ENCODE results near the gene MTHFD1. TPM values are rescaled to one million over a fixed set of nuclear protein-coding genes. Genes with fewer than 3 reads are reported as not detected.

Gene MTHFD1
- total RNA-seq, 6 donors from 2014 or later = 16.8 to 59.8 (median 29.6) TPM

DNA sequence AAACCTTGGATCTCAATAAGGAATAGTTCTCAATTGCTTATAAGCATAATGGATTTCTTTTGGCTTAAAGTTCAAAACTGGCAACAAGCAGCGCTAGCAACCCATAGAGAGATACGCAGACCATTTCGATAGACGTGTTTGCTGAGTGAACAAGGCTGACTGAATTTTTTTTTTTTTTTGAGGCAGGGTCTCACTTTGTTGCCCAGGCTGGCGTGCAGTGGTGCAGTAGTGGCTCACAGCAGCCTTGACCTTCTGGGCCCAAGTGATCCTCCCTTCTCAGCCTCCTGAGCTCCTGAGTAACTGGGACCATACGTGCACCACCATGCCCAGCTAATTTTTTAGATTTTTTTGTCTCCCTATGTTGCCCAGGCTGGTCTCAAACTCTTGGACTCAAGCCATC lies 75.7 kb downstream of the MTHFD1 start:
- H3K27me3 ChIP-seq = peaks cover 0 to 11% (median 0%) of the 10 kb centered on the region in 4 donors

DNA sequence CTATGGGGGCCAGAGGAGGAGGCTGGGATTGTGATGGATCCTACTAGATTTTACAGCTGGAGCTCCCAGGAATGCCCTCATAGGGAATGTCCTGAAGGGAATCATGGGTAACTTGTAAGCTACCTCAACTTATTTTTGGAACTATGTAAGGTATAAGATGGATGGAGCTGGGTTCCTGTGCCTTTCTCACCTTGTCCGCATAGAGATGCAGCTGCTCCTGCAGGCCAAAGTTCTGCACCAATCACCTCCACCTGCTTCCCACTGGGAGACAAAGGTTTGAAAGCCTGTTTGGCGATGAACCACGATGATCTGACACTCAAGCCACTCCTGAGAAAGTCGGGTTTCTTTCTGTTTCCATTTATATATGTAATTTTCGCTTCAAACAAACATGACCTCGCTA lies 76.5 kb downstream of the MTHFD1 start:
- ATAC-seq (ENCODE audit: low FRiP score in 2 of 2) (no peak), DNase-seq (no peak)
- WGBS, 2 donors = 16 to 23% methylated on average over 6 of the region's 6 CpGs
- no peak for TF ChIP-seq POLR2A (IDR thresholded peaks at IDR 0.05)
- TF ChIP-seq EP300 (IDR thresholded peaks at IDR 0.05) = no peak
- TF ChIP-seq POLR2AphosphoS5 (IDR thresholded peaks at IDR 0.05) = no peak
- TF ChIP-seq, protein P1, sequence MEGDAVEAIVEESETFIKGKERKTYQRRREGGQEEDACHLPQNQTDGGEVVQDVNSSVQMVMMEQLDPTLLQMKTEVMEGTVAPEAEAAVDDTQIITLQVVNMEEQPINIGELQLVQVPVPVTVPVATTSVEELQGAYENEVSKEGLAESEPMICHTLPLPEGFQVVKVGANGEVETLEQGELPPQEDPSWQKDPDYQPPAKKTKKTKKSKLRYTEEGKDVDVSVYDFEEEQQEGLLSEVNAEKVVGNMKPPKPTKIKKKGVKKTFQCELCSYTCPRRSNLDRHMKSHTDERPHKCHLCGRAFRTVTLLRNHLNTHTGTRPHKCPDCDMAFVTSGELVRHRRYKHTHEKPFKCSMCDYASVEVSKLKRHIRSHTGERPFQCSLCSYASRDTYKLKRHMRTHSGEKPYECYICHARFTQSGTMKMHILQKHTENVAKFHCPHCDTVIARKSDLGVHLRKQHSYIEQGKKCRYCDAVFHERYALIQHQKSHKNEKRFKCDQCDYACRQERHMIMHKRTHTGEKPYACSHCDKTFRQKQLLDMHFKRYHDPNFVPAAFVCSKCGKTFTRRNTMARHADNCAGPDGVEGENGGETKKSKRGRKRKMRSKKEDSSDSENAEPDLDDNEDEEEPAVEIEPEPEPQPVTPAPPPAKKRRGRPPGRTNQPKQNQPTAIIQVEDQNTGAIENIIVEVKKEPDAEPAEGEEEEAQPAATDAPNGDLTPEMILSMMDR (IDR thresholded peaks at IDR 0.05) = no peak
- H3K9me3 ChIP-seq = no peaks in the 10 kb centered on the region
- peaks cover 0 to 11% (median 0%) of the 10 kb centered on the region in 4 donors for H3K27me3 ChIP-seq
- no peak overlapping the region for H3K27ac ChIP-seq
- peak overlapping the region; percentile 38 to 81 (median 74) for H3K4me3 ChIP-seq
- H3K36me3 ChIP-seq = peaks cover 0 to 3% (median 0%) of the 10 kb centered on the region in 4 donors
- H3K4me1 ChIP-seq = peaks cover 7 to 20% (median 13%) of the 10 kb centered on the region in 4 donors

More for the DNA sequence above, 75.7 kb downstream of the MTHFD1 start:
- Histone ChIP-seq H3K36me3 (peaks cover 0 to 3% (median 0%) of the 10 kb centered on the region in 4 donors), H3K9me3 (no peaks in the 10 kb centered on the region), H3K27ac (no peak overlapping the region), H3K4me1 (peaks cover 9 to 20% (median 13%) of the 10 kb centered on the region in 4 donors), H3K4me3 (no peak overlapping the region)
- WGBS, 2 donors = 90 to 96% methylated on average over 6 of the region's 6 CpGs
- TF ChIP-seq POLR2A (IDR thresholded peaks at IDR 0.05) (no peak), POLR2AphosphoS5 (IDR thresholded peaks at IDR 0.05) (no peak), EP300 (IDR thresholded peaks at IDR 0.05) (no peak)
- TF ChIP-seq, protein P1 (IDR thresholded peaks at IDR 0.05) = no peak
- ATAC-seq (ENCODE audit: low FRiP score in 2 of 2) = no peak
- DNase-seq = no peak

DNA sequence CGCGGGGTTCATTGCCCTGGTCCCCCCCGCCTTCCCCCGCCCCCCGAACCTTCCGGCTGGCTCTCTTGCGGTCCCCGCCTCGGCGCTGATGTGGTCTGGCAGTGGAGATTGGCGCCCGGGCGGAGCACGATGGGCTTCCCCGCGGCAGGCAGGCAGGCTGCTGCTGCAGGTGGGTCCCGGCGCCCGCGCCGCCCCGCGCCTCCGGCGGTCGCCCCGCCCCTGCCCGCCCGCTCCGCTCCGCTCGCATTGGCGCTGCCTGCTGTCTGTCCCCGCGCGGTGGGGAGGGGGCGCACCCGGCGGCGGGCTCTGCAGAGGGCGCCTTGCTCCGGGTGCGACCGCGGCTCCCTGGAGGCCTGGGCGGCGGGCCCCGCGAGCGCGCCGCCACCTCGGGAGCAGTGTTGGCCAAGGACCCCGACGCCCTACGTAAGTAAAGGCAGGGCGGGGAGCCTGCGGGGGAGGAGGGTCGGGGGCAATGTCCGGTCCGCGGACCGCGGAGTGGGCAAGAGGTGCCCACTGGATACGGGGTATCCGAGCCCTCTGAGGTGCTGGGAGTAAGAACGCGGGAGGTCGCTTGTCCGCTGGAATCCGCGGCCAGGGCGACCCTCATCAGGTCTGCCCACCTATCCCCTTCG lies 77.2 kb downstream of the MTHFD1 start, which contains the start of gene AKAP5:
AKAP5 (plus strand) TSS at position 309 of the 632 bp plus-strand sequence. CDS start 2,896 bp downstream, outside the sequence.
- Histone ChIP-seq H3K27ac (peak within 1 kb of the TSS; percentile 35 to 79 (median 54)), H3K4me3 (peak within 1 kb of the TSS; percentile 46 to 81 (median 74)), H3K4me1 (peaks cover 7 to 20% (median 13%) of the 10 kb centered on the region in 4 donors), H3K9me3 (no peaks in the 10 kb centered on the region), H3K36me3 (no peaks in the 10 kb centered on the region), H3K27me3 (peaks cover 0 to 11% (median 0%) of the 10 kb centered on the region in 4 donors)
- ATAC-seq (ENCODE audit: low FRiP score in 2 of 2) = peak; percentile 71 to 87
- WGBS, 2 donors = 1% methylated on average over 34 to 45 of the region's 74 CpGs
- peak; percentile 68 to 93 for DNase-seq
- TF ChIP-seq, protein P1 (IDR thresholded peaks at IDR 0.05) = peak in 1 of 6 experiments; percentile 6
- no peak for TF ChIP-seq POLR2A (IDR thresholded peaks at IDR 0.05)
- no peak for TF ChIP-seq POLR2AphosphoS5 (IDR thresholded peaks at IDR 0.05)
- TF ChIP-seq EP300 (IDR thresholded peaks at IDR 0.05) = no peak

DNA sequence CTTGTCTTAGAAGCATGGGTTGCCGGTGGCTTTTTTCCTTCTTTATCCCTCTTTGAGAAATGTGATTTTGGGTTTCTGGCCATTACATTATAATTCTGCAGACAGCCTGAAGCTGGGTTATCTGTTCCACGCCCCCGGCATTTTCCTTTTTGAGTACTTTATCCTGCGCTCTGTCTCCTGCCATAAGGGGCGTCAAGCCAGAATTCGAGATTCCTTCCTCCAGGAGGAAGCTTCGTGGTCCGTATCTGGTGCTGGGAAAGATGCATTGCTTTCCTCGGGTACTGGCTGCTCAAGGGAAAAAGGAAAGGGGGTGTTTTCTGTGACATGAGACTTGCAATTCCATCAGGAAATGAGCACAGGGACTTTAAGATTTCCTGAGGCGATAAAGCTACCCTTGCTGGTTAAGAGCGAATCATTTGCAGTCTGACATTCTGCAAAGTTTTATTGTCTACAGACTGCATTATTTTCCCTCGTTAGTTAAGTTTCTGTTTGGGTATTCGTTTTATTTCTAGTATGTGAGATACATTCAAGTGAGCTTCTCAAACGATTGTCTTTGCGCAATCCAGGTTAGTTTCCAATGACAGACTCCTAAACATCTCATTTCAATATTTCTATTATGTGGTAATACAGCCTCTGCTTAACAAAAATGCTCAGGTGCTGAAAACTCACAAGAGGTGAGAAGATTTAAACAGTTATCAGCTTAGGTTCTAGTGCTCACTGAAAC lies 77.8 kb downstream of the MTHFD1 start:
- H3K36me3 ChIP-seq = no peaks in the 10 kb centered on the region
- H3K4me3 ChIP-seq = peak overlapping the region; percentile 46 to 81 (median 74)
- 6 to 10% methylated on average over 15 of the region's 15 CpGs for WGBS, 2 donors
- H3K9me3 ChIP-seq = no peaks in the 10 kb centered on the region
- TF ChIP-seq POLR2AphosphoS5 (IDR thresholded peaks at IDR 0.05) (no peak), POLR2A (IDR thresholded peaks at IDR 0.05) (no peak), EP300 (IDR thresholded peaks at IDR 0.05) (no peak)
- TF ChIP-seq, protein P1 (IDR thresholded peaks at IDR 0.05) = no peak
- H3K27ac ChIP-seq = peak overlapping the region; percentile 35 to 79 (median 54)
- ATAC-seq (ENCODE audit: low FRiP score in 2 of 2) (peak in 1 of 2 donors; percentile 71), DNase-seq (no peak)
- H3K4me1 ChIP-seq = peaks cover 7 to 20% (median 13%) of the 10 kb centered on the region in 4 donors
- peaks cover 0 to 11% (median 0%) of the 10 kb centered on the region in 4 donors for H3K27me3 ChIP-seq
